Karpas-422 (cell line): ENCODE results near the gene MT1G. TPM values are rescaled to one million over a fixed set of nuclear protein-coding genes. Genes with fewer than 3 reads are reported as not detected.
"Not testable (repeated sequence)": the region's sequence is repeated elsewhere in the genome, so short reads cannot be mapped to it uniquely, and the experiment has no call there.

Experiments
- DNase-seq: peaks from one replicate; pipeline ENCODE4 v3.0.0-alpha.2; 2015
- H2AFZ ChIP-seq: fragments of 200-600 bp; sonication (generic); 2 replicates; pipeline ENCODE4 v1.6.1; 2014; ENCODE audit warnings: antibody characterized with exemption, low read length, mixed read lengths
- H3K27ac ChIP-seq: fragments of 200-600 bp; sonication (generic); 2 replicates; pipeline ENCODE4 v1.5.1; 2014; ENCODE audit warnings: mild to moderate bottlenecking, low read length, moderate library complexity
- H3K27me3 ChIP-seq: fragments of 200-600 bp; sonication (generic); 2 replicates; pipeline ENCODE4 v1.6.1; 2014; ENCODE audit warnings: low read length, mixed read lengths
- H3K36me3 ChIP-seq: fragments of 200-600 bp; sonication (generic); 2 replicates; pipeline ENCODE4 v1.6.1; 2014; ENCODE audit warnings: low read length, mixed read lengths; ENCODE audit not compliant: insufficient read depth
- H3K4me1 ChIP-seq: fragments of 200-600 bp; sonication (generic); 2 replicates; pipeline ENCODE4 v1.6.1; 2014; ENCODE audit warnings: mild to moderate bottlenecking, low read length, mixed read lengths
- H3K4me2 ChIP-seq: fragments of 200-600 bp; sonication (generic); 2 replicates; pipeline ENCODE4 v1.6.1; 2014; ENCODE audit warnings: low read length, low read depth, mild to moderate bottlenecking; ENCODE audit not compliant: poor library complexity, severe bottlenecking
- H3K4me3 ChIP-seq: fragments of 200-600 bp; sonication (generic); 2 replicates; pipeline ENCODE4 v1.5.1; 2014; ENCODE audit warnings: mild to moderate bottlenecking, antibody characterized with exemption, low read length, mixed read lengths
- H3K79me2 ChIP-seq: fragments of 200-600 bp; sonication (generic); 2 replicates; pipeline ENCODE4 v1.6.1; 2014; ENCODE audit warnings: mild to moderate bottlenecking, low read length, mixed read lengths
- H3K9ac ChIP-seq: fragments of 200-600 bp; sonication (generic); 2 replicates; pipeline ENCODE4 v1.6.0; 2014; ENCODE audit warnings: low read length
- H3K9me2 ChIP-seq: fragments of 200-600 bp; sonication (generic), shearing (Covaris generic); replicated peaks from 2 replicates; pipeline ENCODE4 v1.6.0; 2014; ENCODE audit warnings: mild to moderate bottlenecking, low read length, moderate library complexity; ENCODE audit not compliant: insufficient read depth
- H3K9me3 ChIP-seq: fragments of 300-700, 200-600 bp; sonication (generic); 2 replicates; pipeline ENCODE4 v1.6.1; 2014; ENCODE audit warnings: low read length, mixed read lengths
- H4K20me1 ChIP-seq: fragments of 200-600 bp; sonication (generic); 2 replicates; pipeline ENCODE4 v1.6.1; 2014; ENCODE audit warnings: mild to moderate bottlenecking, antibody characterized with exemption, low read length, low read depth; ENCODE audit not compliant: insufficient read depth
- total RNA-seq: library from RNA; depleted of rRNA; stranded (reverse); fragments of >200 nt; shearing (Covaris generic); gene quantifications from 2 replicates; pipeline ENCODE4 v1.2.3, GENCODE V29; 2014; ENCODE audit warnings: low replicate concordance

The MT1G gene
- total RNA-seq, 1 experiment from 2014 or later: not detected

- Histone ChIP-seq H3K9me2 (no peaks in the 10 kb centered on the region), H3K4me3 (no peak overlapping the region), H3K9me3 (no peaks in the 10 kb centered on the region), H3K27me3 (0 out of 2 replicates have a peak, but pooled peaks cover 2% of the 10 kb centered on the region), H3K27ac (0 out of 2 replicates have a peak overlapping the region, but pooled peaks have one; percentile 37), H2AFZ (no peak overlapping the region), H3K4me2 (no peak overlapping the region), H3K36me3 (no peaks in the 10 kb centered on the region), H3K9ac (no peak overlapping the region), H4K20me1 (no peaks in the 10 kb centered on the region), H3K4me1 (peaks cover 23% of the 10 kb centered on the region), H3K79me2 (no peaks in the 10 kb centered on the region)
- DNase-seq: peak; percentile 66
Measured at GRCh38 chr16:56673921-56674320, 6.1 kb upstream of the MT1G start.

- Histone ChIP-seq H3K9ac (no peak overlapping the region), H4K20me1 (no peaks in the 10 kb centered on the region), H3K4me2 (no peak overlapping the region), H2AFZ (no peak overlapping the region), H3K9me2 (no peaks in the 10 kb centered on the region), H3K79me2 (no peaks in the 10 kb centered on the region), H3K27me3 (0 out of 2 replicates have a peak, but pooled peaks cover 2% of the 10 kb centered on the region), H3K4me1 (peaks cover 23% of the 10 kb centered on the region), H3K4me3 (no peak overlapping the region), H3K9me3 (no peaks in the 10 kb centered on the region), H3K36me3 (no peaks in the 10 kb centered on the region), H3K27ac (no peak overlapping the region)
- DNase-seq: no peak
Measured at GRCh38 chr16:56672761-56673536, 5.1 kb upstream of the MT1G start.

- H3K27ac ChIP-seq, H3K79me2 ChIP-seq, H4K20me1 ChIP-seq, H3K27me3 ChIP-seq, H3K4me3 ChIP-seq, H3K4me2 ChIP-seq, DNase-seq, H3K36me3 ChIP-seq, H2AFZ ChIP-seq, H3K9me2 ChIP-seq, H3K9ac ChIP-seq, H3K9me3 ChIP-seq: not testable (repeated sequence)
- peaks cover 23% of the 10 kb centered on the region for H3K4me1 ChIP-seq
Measured at GRCh38 chr16:56672171-56672570, 4.3 kb upstream of the MT1G start.

GRCh38 chr16:56671691-56672090 lies 3.8 kb upstream of the MT1G start:
- H3K27me3 ChIP-seq: not testable (repeated sequence)

GRCh38 chr16:56670620-56670934 lies 2.7 kb upstream of the MT1G start:
- no peak overlapping the region for H3K4me3 ChIP-seq
- no peaks in the 10 kb centered on the region for H4K20me1 ChIP-seq
- no peak overlapping the region for H3K9ac ChIP-seq
- peaks cover 23% of the 10 kb centered on the region for H3K4me1 ChIP-seq
- H3K27ac ChIP-seq: no peak overlapping the region
- no peak for DNase-seq
- H3K4me2 ChIP-seq: no peak overlapping the region
- no peaks in the 10 kb centered on the region for H3K36me3 ChIP-seq
- H3K27me3 ChIP-seq: 0 out of 2 replicates have a peak, but pooled peaks cover 2% of the 10 kb centered on the region
- no peaks in the 10 kb centered on the region for H3K79me2 ChIP-seq
- H3K9me2 ChIP-seq: no peaks in the 10 kb centered on the region
- no peak overlapping the region for H2AFZ ChIP-seq
- H3K9me3 ChIP-seq: no peaks in the 10 kb centered on the region

More at GRCh38 chr16:56671691-56672090, 3.8 kb upstream of the MT1G start:
- not testable (repeated sequence) for H3K27ac ChIP-seq, DNase-seq, H3K79me2 ChIP-seq, H4K20me1 ChIP-seq, H2AFZ ChIP-seq, H3K4me3 ChIP-seq, H3K9me3 ChIP-seq, H3K4me2 ChIP-seq, H3K9me2 ChIP-seq, H3K9ac ChIP-seq, H3K36me3 ChIP-seq
- peaks cover 23% of the 10 kb centered on the region for H3K4me1 ChIP-seq

- Histone ChIP-seq H3K79me2 (no peaks in the 10 kb centered on the region), H3K4me2 (peak overlapping the region; percentile 13), H3K27me3 (0 out of 2 replicates have a peak, but pooled peaks cover 2% of the 10 kb centered on the region), H3K9me3 (no peaks in the 10 kb centered on the region), H2AFZ (peak overlapping the region; percentile 24; the same call in 1 of the 2 replicates), H3K4me3 (no peak overlapping the region; the same call in 1 of the 2 replicates), H3K36me3 (no peaks in the 10 kb centered on the region), H3K9me2 (no peaks in the 10 kb centered on the region), H4K20me1 (no peaks in the 10 kb centered on the region), H3K9ac (peak overlapping the region; percentile 2; the same call in 1 of the 2 replicates), H3K27ac (no peak overlapping the region), H3K4me1 (peaks cover 19% of the 10 kb centered on the region)
- DNase-seq: no peak
Measured at GRCh38 chr16:56669840-56670619, 2.2 kb upstream of the MT1G start.

- H3K27me3 ChIP-seq: 0 out of 2 replicates have a peak, but pooled peaks cover 2% of the 10 kb centered on the region
- H3K9me3 ChIP-seq: no peaks in the 10 kb centered on the region
- H3K4me1 ChIP-seq: peaks cover 13% of the 10 kb centered on the region
- H3K79me2 ChIP-seq: no peaks in the 10 kb centered on the region
- DNase-seq: peak; percentile 64
- H3K4me3 ChIP-seq: no peak within 1 kb of the TSS; the same call in 1 of the 2 replicates
- peak within 1 kb of the TSS; percentile 13 for H3K4me2 ChIP-seq
- H4K20me1 ChIP-seq: no peaks in the 10 kb centered on the region
- H3K9ac ChIP-seq: peak within 1 kb of the TSS; percentile 2; the same call in 1 of the 2 replicates
- H2AFZ ChIP-seq: peak within 1 kb of the TSS; percentile 24; the same call in 1 of the 2 replicates
- H3K27ac ChIP-seq: no peak within 1 kb of the TSS
- H3K9me2 ChIP-seq: no peaks in the 10 kb centered on the region
- H3K36me3 ChIP-seq: no peaks in the 10 kb centered on the region
Measured at GRCh38 chr16:56669005-56669839, 1.4 kb upstream of the MT1G start, which contains the start of gene MT1H. Gene MT1H (plus strand): TSS chr16:56669814. CDS start chr16:56669885, 71 bp downstream.
